ENCODE measurements around the gene GIT1. TPM values are rescaled to one million over a fixed set of nuclear protein-coding genes. Genes with fewer than 3 reads are reported as not detected.

Gene GIT1
- total and polyA plus RNA-seq, 11 donors, result 23.0 to 52.9 (median 31.4) TPM

GRCh38 chr17:29526322-29526721 is 63.1 kb downstream of the GIT1 start:
- TF ChIP-seq POLR2A (IDR thresholded peaks at IDR 0.05) (no peak), CTCF (IDR thresholded peaks at IDR 0.05) (no peak)
- ATAC-seq, result no peak
- Histone ChIP-seq H3K36me3 (peaks cover 0 to 96% (median 90%) of the 10 kb centered on the region in 9 donors), H3K4me3 (no peak overlapping the region), H3K4me1 (no peaks in the 10 kb centered on the region), H3K27me3 (no peaks in the 10 kb centered on the region), H3K9me3 (no peaks in the 10 kb centered on the region), H3K27ac (no peak overlapping the region)
- WGBS, 4 donors, result 86 to 96% (median 95%) methylated on average over 3 of the region's 3 CpGs
- intact Hi-C loops (cut with DNase I), result no loop called here
- DNase-seq, result no peak

DNA sequence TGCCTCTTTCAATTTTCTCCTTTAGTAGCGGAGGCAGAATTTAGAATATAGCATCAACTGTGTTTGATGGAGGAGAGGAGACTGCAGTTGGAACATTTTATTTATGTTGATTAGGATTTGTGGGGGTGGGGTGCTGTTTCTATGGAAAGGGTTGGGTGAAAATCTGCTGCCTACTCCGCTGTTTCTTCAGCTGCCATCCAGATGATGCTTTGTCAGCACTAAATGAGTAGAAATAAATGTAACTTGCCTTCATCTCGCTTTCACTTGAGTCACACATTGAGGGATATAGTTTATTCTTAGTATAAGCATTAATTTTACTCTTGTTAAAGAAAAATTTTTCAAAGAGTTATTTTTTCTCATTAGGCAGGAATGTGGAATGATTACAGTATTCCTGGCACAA is 64.8 kb downstream of the GIT1 start:
- Histone ChIP-seq H3K4me1 (no peaks in the 10 kb centered on the region), H3K36me3 (peaks cover 0 to 97% (median 90%) of the 10 kb centered on the region in 9 donors), H3K27me3 (no peaks in the 10 kb centered on the region), H3K4me3 (no peak overlapping the region), H3K9me3 (no peaks in the 10 kb centered on the region), H3K27ac (no peak overlapping the region)
- intact Hi-C loops (cut with DNase I), result no loop called here
- no peak for ATAC-seq
- DNase-seq, result no peak
- 92 to 98% (median 97%) methylated on average over 3 of the region's 3 CpGs for WGBS, 4 donors
- TF ChIP-seq POLR2A (IDR thresholded peaks at IDR 0.05) (no peak), CTCF (IDR thresholded peaks at IDR 0.05) (no peak)

Other genes with a start within 250 kb of the GIT1 start
- 10 to 100 TPM; 41.7 to 81.2 (median 62.9) TPM for gene TAOK1, start 199.3 kb downstream of the GIT1 start, total RNA-seq
- gene TAOK1, start 199.3 kb downstream of the GIT1 start, polyA plus RNA-seq, result 10 to 100 TPM in 1 of 2 donors, 1 to 10 TPM in 1; 9.2 to 17.4 TPM
- 10 to 100 TPM in 2 of 9 donors, 1 to 10 TPM in 7; 5.3 to 13.1 (median 9.0) TPM for gene ABHD15, start 22.6 kb downstream of the GIT1 start, total RNA-seq
- 1 to 10 TPM; 4.0 to 8.2 TPM for gene ABHD15, start 22.6 kb downstream of the GIT1 start, polyA plus RNA-seq
- gene TP53I13, start 20.9 kb downstream of the GIT1 start, total RNA-seq, result 10 to 100 TPM; 23.8 to 65.5 (median 38.3) TPM
- 10 to 100 TPM; 65.1 to 93.0 TPM for gene TP53I13, start 20.9 kb downstream of the GIT1 start, polyA plus RNA-seq
- gene ANKRD13B, start 3.5 kb upstream of the GIT1 start, total RNA-seq, result 1 to 10 TPM; 4.4 to 9.9 (median 6.1) TPM
- 10 to 100 TPM in 1 of 2 donors, 1 to 10 TPM in 1; 4.1 to 12.7 TPM for gene ANKRD13B, start 3.5 kb upstream of the GIT1 start, polyA plus RNA-seq
- 100 to 1,000 TPM in 3 of 9 donors, 10 to 100 TPM in 6; 72.1 to 115 (median 95.5) TPM for gene CORO6, start 33.3 kb upstream of the GIT1 start, total RNA-seq
- gene CORO6, start 33.3 kb upstream of the GIT1 start, polyA plus RNA-seq, result 10 to 100 TPM; 50.7 to 96.2 TPM

Data from heart left ventricle (tissue), 16 donors.